Prostate gland (tissue), 2 donors: ENCODE measurements around the gene FAM193B.

ENCODE experiments used
- POLR2A ChIP-seq: fragments of 450-650 bp; IDR thresholded peaks from one replicate; pipeline ENCODE4 v1.6.1; 2016; ENCODE audit warnings: antibody characterized with exemption, mild to moderate bottlenecking
- TF ChIP-seq, protein P1 (sequence below), 4 experiments: fragments of 200-600 bp in 2 of 4; fragments of 450-650 bp in 2 of 4; sonication (generic) in 2 of 4; IDR thresholded peaks; 1 replicate in 3 of 4; 2 replicates in 1 of 4; pipeline ENCODE4 v1.5.1; 2016 to 2019; ENCODE audit warnings: antibody characterized with exemption in 4 of 4, mild to moderate bottlenecking in 2 of 4, moderate library complexity in 2 of 4

DNA sequence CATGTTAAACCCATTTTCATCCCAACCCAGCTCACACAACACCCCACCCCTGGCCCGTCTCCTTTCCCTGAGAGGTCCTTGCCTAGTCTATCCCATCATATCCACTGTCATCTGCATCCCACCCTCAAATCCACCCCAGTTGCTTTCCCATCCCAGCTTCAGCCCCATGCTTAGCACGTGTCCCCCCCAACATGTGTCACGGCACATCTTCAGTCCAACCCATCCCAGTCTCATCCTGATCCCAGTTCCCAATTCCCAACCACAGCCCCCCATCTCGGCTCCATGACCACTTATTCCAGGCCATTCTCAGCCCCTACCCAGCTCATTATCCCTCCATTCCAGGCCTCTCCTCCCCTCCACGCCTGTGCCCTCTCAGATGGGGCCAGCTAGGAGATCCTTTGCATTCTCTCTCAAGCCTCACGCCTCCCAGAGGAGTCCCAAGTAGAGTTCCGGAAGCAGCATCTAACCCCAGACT, 80.3 kb downstream of the FAM193B start:
- TF ChIP-seq, protein P1, sequence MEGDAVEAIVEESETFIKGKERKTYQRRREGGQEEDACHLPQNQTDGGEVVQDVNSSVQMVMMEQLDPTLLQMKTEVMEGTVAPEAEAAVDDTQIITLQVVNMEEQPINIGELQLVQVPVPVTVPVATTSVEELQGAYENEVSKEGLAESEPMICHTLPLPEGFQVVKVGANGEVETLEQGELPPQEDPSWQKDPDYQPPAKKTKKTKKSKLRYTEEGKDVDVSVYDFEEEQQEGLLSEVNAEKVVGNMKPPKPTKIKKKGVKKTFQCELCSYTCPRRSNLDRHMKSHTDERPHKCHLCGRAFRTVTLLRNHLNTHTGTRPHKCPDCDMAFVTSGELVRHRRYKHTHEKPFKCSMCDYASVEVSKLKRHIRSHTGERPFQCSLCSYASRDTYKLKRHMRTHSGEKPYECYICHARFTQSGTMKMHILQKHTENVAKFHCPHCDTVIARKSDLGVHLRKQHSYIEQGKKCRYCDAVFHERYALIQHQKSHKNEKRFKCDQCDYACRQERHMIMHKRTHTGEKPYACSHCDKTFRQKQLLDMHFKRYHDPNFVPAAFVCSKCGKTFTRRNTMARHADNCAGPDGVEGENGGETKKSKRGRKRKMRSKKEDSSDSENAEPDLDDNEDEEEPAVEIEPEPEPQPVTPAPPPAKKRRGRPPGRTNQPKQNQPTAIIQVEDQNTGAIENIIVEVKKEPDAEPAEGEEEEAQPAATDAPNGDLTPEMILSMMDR (IDR thresholded peaks at IDR 0.05) = no peak
- no peak for TF ChIP-seq POLR2A
